Measurements from ENCODE around the gene SNAP47. TPM values are rescaled to one million over a fixed set of nuclear protein-coding genes. Genes with fewer than 3 reads are reported as not detected.

SNAP47 gene
- polyA plus RNA-seq, 1 experiment: 32.8 TPM

DNA sequence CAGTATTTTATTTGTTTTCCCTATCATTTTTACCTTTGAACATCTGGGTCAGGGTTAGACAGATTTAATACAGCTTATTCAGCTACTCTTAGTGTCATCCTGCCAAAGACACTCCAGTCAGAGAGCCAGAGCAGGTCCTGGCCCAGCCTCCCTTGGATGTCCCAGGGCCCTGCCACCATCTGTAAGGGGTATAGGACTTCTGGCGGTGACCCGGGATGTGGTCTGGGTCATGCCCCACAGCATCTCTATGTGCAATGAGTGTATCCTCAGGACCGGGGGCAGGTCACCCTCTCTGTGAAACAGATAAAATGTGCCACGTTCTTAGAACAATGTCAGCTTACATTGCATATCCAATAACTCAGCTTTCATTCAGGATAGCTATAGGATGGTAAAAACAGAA, 42.4 kb downstream of the SNAP47 start:
- no peak for DNase-seq (ENCODE audit: low read depth)
- Histone ChIP-seq H3K36me3 (ENCODE audit: control insufficient read depth, insufficient read depth, low read length) (peaks cover 10% of the 10 kb centered on the region), H3K27me3 (ENCODE audit: control insufficient read depth, insufficient read depth, low read length) (no peaks in the 10 kb centered on the region), H3K4me3 (ENCODE audit: low read depth, low read length) (no peak overlapping the region)
- ChIA-PET POLR2A (no interaction called here), CTCF (interaction anchor here (1.6 kb wide), 1 partner anchor 15 kb away, joined by 4 read pairs; no protein-coding TSS in a partner anchor)
- TF ChIP-seq, protein P1, sequence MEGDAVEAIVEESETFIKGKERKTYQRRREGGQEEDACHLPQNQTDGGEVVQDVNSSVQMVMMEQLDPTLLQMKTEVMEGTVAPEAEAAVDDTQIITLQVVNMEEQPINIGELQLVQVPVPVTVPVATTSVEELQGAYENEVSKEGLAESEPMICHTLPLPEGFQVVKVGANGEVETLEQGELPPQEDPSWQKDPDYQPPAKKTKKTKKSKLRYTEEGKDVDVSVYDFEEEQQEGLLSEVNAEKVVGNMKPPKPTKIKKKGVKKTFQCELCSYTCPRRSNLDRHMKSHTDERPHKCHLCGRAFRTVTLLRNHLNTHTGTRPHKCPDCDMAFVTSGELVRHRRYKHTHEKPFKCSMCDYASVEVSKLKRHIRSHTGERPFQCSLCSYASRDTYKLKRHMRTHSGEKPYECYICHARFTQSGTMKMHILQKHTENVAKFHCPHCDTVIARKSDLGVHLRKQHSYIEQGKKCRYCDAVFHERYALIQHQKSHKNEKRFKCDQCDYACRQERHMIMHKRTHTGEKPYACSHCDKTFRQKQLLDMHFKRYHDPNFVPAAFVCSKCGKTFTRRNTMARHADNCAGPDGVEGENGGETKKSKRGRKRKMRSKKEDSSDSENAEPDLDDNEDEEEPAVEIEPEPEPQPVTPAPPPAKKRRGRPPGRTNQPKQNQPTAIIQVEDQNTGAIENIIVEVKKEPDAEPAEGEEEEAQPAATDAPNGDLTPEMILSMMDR (IDR thresholded peaks at IDR 0.05; ENCODE audit: insufficient read depth, low read depth, low read length): no peak

DNA sequence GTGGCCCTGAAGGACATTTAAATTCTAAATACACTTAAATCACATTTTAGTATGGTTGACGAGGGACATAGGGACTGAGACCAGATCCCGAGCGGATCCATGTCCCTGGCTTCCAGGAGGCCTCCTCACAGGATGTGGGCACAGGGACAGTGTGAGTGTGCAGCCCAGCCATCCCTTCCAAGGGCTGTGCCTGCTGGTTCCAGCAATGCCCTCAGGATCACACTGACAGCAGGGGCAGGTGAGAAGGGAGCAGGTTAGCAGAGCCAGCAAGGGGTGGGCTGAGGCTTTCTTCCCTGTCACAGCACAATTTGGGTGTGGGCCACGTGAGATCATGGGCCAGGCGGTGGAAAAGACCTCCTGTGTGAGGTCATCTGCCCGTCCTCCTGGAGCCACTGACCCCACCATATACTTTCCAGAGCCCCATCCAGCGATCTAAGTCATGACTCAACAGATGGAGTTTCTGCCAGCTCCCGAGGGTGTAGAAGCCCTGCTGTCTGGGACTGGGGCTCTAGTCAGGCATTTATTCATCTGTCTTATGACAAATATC, 43.2 kb downstream of the SNAP47 start:
- peaks cover 10% of the 10 kb centered on the region for H3K36me3 ChIP-seq (ENCODE audit: control insufficient read depth, insufficient read depth, low read length)
- no peak for DNase-seq (ENCODE audit: low read depth)
- CTCF ChIA-PET: interaction anchor here (1.6 kb wide), 1 partner anchor 16 kb away, joined by 4 read pairs; no protein-coding TSS in a partner anchor
- POLR2A ChIA-PET: no interaction called here
- no peak overlapping the region for H3K4me3 ChIP-seq (ENCODE audit: low read depth, low read length)
- TF ChIP-seq, protein P1 (IDR thresholded peaks at IDR 0.05; ENCODE audit: insufficient read depth, low read depth, low read length): no peak
- H3K27me3 ChIP-seq (ENCODE audit: control insufficient read depth, insufficient read depth, low read length): no peaks in the 10 kb centered on the region

DNA sequence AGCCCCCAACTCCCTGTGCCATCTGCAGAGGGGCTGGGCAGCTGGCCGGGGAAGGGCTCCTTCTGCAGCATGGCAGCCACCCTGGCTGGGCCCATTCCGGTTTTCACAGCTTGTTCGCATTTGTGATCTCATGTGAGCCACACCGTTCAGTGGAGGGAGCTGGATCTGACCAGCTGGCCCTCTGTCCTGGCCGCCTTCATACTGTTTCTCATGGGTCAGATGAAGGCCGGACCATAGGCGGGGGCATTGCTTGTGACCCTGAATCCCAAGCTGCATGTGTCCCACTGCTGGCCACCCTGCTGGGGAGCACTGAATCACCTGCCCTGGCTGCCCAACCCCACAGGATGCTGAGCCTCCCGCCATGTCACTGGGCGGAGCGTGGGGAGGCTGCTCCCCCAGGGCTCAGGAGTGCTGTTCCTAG, 43.8 kb downstream of the SNAP47 start:
- ChIA-PET POLR2A (no interaction called here), CTCF (interaction anchor here (1.2 kb wide), 1 partner anchor 167 kb away, joined by 3 read pairs; no protein-coding TSS in a partner anchor)
- Histone ChIP-seq H3K36me3 (ENCODE audit: control insufficient read depth, insufficient read depth, low read length) (peaks cover 9% of the 10 kb centered on the region), H3K4me3 (ENCODE audit: low read depth, low read length) (no peak overlapping the region), H3K27me3 (ENCODE audit: control insufficient read depth, insufficient read depth, low read length) (no peaks in the 10 kb centered on the region)
- TF ChIP-seq, protein P1 (IDR thresholded peaks at IDR 0.05; ENCODE audit: insufficient read depth, low read depth, low read length): no peak
- no peak for DNase-seq (ENCODE audit: low read depth)

DNA sequence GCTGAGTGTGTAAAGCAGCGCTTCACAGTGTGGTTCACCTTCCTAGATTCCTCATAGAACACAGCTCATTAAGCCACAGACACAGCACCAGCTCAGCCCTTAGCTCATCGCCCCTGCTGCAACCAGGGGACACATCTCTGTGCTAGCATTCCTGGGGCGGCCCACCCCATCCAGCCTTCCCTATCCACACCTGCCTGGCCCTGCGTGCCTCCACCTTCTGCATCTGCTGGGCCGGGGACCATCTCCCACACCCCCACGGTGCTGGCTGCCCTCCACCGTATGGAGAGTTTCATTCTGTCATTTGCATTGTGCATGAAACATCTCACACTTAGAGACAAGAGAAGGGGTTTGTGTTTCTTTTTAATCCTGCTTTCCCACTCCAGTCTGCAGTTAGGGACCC, 44.5 kb downstream of the SNAP47 start:
- no peaks in the 10 kb centered on the region for H3K27me3 ChIP-seq (ENCODE audit: control insufficient read depth, insufficient read depth, low read length)
- no peak overlapping the region for H3K4me3 ChIP-seq (ENCODE audit: low read depth, low read length)
- ChIA-PET CTCF (interaction anchor here (1.2 to 1.5 kb wide), 2 partner anchors 10 to 166 kb away, joined by 3 to 4 read pairs; no protein-coding TSS in a partner anchor), POLR2A (no interaction called here)
- DNase-seq (ENCODE audit: low read depth): no peak
- TF ChIP-seq, protein P1 (IDR thresholded peaks at IDR 0.05; ENCODE audit: insufficient read depth, low read depth, low read length): no peak
- H3K36me3 ChIP-seq (ENCODE audit: control insufficient read depth, insufficient read depth, low read length): peaks cover 5% of the 10 kb centered on the region; the same call in 1 of the 2 replicates

DNA sequence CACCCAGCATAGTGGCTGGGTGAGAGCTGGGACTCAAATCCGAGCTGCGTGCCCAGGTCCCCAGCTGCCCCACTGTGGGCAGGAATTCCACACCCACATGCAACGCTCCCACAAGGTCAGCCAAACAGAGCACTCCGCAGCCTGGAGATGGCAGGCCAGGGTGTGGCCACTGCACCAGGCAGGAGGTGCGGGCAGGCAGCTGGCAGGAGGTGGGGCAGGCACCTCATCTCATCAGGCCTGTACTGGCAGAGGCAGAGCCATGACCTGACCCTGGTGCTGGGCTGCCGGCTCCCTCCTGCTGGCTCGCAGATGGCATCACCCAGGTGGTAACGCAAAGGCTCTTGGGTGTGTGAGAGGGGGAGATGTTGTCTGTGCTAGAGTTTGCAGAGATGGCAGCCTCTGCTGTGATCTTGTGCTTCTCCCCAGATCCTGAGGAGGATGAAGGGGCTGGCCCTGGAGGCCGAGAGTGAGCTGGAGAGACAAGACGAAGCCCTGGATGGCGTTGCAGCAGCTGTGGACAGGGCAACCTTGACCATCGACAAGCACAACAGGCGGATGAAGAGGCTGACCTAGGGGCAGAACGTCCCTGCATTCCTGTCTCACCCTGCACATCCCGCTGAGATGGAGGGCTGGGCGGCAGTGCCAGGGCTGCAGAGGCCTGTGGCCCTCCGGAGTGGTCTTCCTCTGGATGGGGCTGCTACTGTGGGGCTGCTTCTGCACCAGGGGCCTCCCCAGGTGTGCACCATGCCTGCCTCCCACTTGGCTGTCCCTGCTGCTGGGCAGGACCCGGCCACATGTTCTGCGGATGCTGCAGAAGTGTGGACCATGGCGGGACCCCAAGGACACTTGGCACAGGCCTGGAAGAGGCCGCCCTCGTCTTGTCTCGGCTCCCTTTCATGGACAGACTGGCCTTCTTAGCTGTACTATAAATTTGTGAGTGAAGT, 45.1 kb downstream of the SNAP47 start:
- TF ChIP-seq, protein P1 (IDR thresholded peaks at IDR 0.05; ENCODE audit: insufficient read depth, low read depth, low read length): no peak
- CTCF ChIA-PET: interaction anchor here (1.2 to 1.5 kb wide), 2 partner anchors 9 to 165 kb away, joined by 3 to 4 read pairs; no protein-coding TSS in a partner anchor
- H3K27me3 ChIP-seq (ENCODE audit: control insufficient read depth, insufficient read depth, low read length): no peaks in the 10 kb centered on the region
- H3K36me3 ChIP-seq (ENCODE audit: control insufficient read depth, insufficient read depth, low read length): peaks cover 5% of the 10 kb centered on the region; the same call in 1 of the 2 replicates
- no peak overlapping the region for H3K4me3 ChIP-seq (ENCODE audit: low read depth, low read length)
- DNase-seq (ENCODE audit: low read depth): no peak
- POLR2A ChIA-PET: no interaction called here

All from BJ (cell line).